Measurements from ENCODE around the gene CNIH1.
A peak's percentile ranks its signal among the peaks of the same experiment; 100 is the strongest.
"Not testable (repeated sequence)": the region's sequence is repeated elsewhere in the genome, so short reads cannot be mapped to it uniquely, and the experiment has no call there.

CNIH1 gene

GRCh38 chr14:54425537-54426274 is 15.5 kb downstream of the CNIH1 start:
- DNase-seq, result no peak

- no peak for DNase-seq
These were observed 16.1 kb downstream of the CNIH1 start for GRCh38 chr14:54425068-54425467.

GRCh38 chr14:54424479-54424901 is 16.7 kb downstream of the CNIH1 start:
- no peak for DNase-seq

- no peak for DNase-seq
These were observed 17.2 kb downstream of the CNIH1 start for GRCh38 chr14:54423991-54424390.

- no peak for DNase-seq
These were observed 20.6 kb downstream of the CNIH1 start for GRCh38 chr14:54420478-54421142.

GRCh38 chr14:54411371-54411770 is 29.8 kb downstream of the CNIH1 start:
- no peak for DNase-seq

- no peak for DNase-seq
These were observed 31.0 kb downstream of the CNIH1 start for GRCh38 chr14:54410215-54410614.

GRCh38 chr14:54403401-54404005 is 37.7 kb downstream of the CNIH1 start:
- DNase-seq, result not testable (repeated sequence)

- no peak for DNase-seq
These were observed 41.6 kb downstream of the CNIH1 start for GRCh38 chr14:54399560-54399959.

- peak; percentile 97 for DNase-seq
These were observed 44.5 kb downstream of the CNIH1 start, which contains the start of gene CDKN3 for GRCh38 chr14:54396493-54397335. Gene CDKN3 (plus strand): TSS chr14:54397007. CDS start chr14:54397069, 62 bp downstream.

GRCh38 chr14:54396183-54396492 is 45.0 kb downstream of the CNIH1 start:
- DNase-seq, result no peak

GRCh38 chr14:54395716-54396115 is 45.5 kb downstream of the CNIH1 start:
- no peak for DNase-seq

- DNase-seq, result no peak
These were observed 45.9 kb downstream of the CNIH1 start for GRCh38 chr14:54395284-54395683.

GRCh38 chr14:54394596-54394995 is 46.6 kb downstream of the CNIH1 start:
- no peak for DNase-seq

- not testable (repeated sequence) for DNase-seq
These were observed 47.9 kb downstream of the CNIH1 start for GRCh38 chr14:54392986-54393884.

GRCh38 chr14:54392131-54392859 is 48.9 kb downstream of the CNIH1 start:
- no peak for DNase-seq

- no peak for DNase-seq
These were observed 53.8 kb downstream of the CNIH1 start for GRCh38 chr14:54387328-54387727.

- no peak for DNase-seq
These were observed 55.6 kb downstream of the CNIH1 start for GRCh38 chr14:54385556-54385955.

GRCh38 chr14:54383835-54384234 is 57.3 kb downstream of the CNIH1 start:
- no peak for DNase-seq

GRCh38 chr14:54381821-54382220 is 59.4 kb downstream of the CNIH1 start:
- DNase-seq, result no peak

GRCh38 chr14:54380558-54380957 is 60.6 kb downstream of the CNIH1 start:
- not testable (repeated sequence) for DNase-seq

Measured in CD4-positive, alpha-beta T cell treated with Interleukin-15 for 1 hour (primary cell).